OCI-LY3 (cell line): Measurements from ENCODE around the gene CEMIP.

Experiments used
- H2AFZ ChIP-seq: fragments of 200-600, 300-600 bp; shearing (Covaris generic); 2 replicates; pipeline ENCODE4 v1.6.0; 2014; ENCODE audit warnings: antibody characterized with exemption, low read depth, low read length
- H3K27ac ChIP-seq: fragments of 200-600, 300-600 bp; sonication (generic); 2 replicates; pipeline ENCODE4 v1.5.1; 2014; ENCODE audit warnings: mild to moderate bottlenecking, low read length, moderate library complexity, mixed read lengths
- H3K27me3 ChIP-seq: fragments of 200-600, 300-600 bp; sonication (generic); 2 replicates; pipeline ENCODE4 v1.6.1; 2014; ENCODE audit warnings: low read depth, low read length, mixed read lengths
- H3K36me3 ChIP-seq: fragments of 200-600, 300-600 bp; sonication (generic); replicated peaks from 2 replicates; pipeline ENCODE3; 2014; ENCODE audit warnings: low read depth, low read length, mixed read lengths
- H3K4me1 ChIP-seq: fragments of 300-600, 200-600 bp; sonication (generic); 2 replicates; pipeline ENCODE4 v1.6.1; 2014; ENCODE audit warnings: low read length, mixed read lengths
- H3K4me2 ChIP-seq: fragments of 200-600, 300-600 bp; sonication (generic); 2 replicates; pipeline ENCODE4 v1.6.1; 2014; ENCODE audit warnings: low read length, mixed read lengths
- H3K4me3 ChIP-seq: fragments of 300-600, 200-600 bp; sonication (generic); 2 replicates; pipeline ENCODE4 v1.5.1; 2014; ENCODE audit warnings: antibody characterized with exemption, mild to moderate bottlenecking, low read length, moderate library complexity
- H3K79me2 ChIP-seq: fragments of 300-600, 200-600 bp; shearing (Covaris generic); 2 replicates; pipeline ENCODE4 v1.6.1; 2014; ENCODE audit warnings: mild to moderate bottlenecking, low read length, mixed read lengths
- H3K9ac ChIP-seq: fragments of 300-600, 200-600 bp; shearing (Covaris generic); 2 replicates; pipeline ENCODE4 v1.6.0; 2014; ENCODE audit warnings: mild to moderate bottlenecking, low read length, moderate library complexity
- H3K9me3 ChIP-seq: fragments of 200-600, 300-600 bp; shearing (Covaris generic); 2 replicates; pipeline ENCODE4 v1.6.1; 2014; ENCODE audit warnings: low read length, mixed read lengths; ENCODE audit not compliant: insufficient read depth
- H4K20me1 ChIP-seq: fragments of 200-600, 300-600 bp; sonication (generic); 2 replicates; pipeline ENCODE4 v1.6.1; 2016; ENCODE audit warnings: low read length, mixed read lengths; ENCODE audit not compliant: insufficient read depth
- EZH2phosphoT487 ChIP-seq: fragments of 200-600 bp; shearing (Covaris generic); IDR thresholded peaks from 2 replicates; pipeline ENCODE4 v1.6.1; 2018; ENCODE audit warnings: antibody characterized with exemption, mixed run types, low read depth
- TF ChIP-seq, protein P1 (sequence below): fragments of 200-600, 300-600 bp; sonication (generic); IDR thresholded peaks from 2 replicates; pipeline ENCODE4 v1.5.1; 2014; ENCODE audit warnings: antibody characterized with exemption, low read length, low read depth

Gene CEMIP

DNA sequence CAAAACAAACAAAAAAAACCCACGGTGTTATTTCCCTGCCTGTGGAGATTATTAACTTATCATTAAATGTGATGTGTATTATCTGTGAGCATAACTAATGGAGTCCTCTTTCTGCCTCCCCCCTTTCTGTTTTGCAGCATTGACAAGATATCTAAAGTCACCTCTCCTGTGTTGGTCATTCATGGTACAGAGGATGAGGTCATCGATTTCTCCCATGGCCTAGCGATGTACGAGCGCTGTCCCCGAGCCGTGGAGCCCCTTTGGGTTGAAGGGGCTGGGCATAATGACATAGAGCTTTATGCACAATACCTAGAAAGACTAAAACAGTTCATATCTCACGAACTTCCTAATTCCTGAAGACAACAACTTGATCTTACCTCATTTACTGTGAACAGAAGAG lies 25.2 kb upstream of the CEMIP start:
- peaks cover 33% of the 10 kb centered on the region for H3K36me3 ChIP-seq
- no peaks in the 10 kb centered on the region for H3K27me3 ChIP-seq
- no peak overlapping the region for H3K4me2 ChIP-seq
- H3K9ac ChIP-seq: no peak overlapping the region
- H4K20me1 ChIP-seq: no peaks in the 10 kb centered on the region; the same call in 1 of the 2 replicates
- H3K27ac ChIP-seq: no peak overlapping the region
- no peaks in the 10 kb centered on the region for H3K4me1 ChIP-seq
- H3K4me3 ChIP-seq: no peak overlapping the region
- H2AFZ ChIP-seq: no peak overlapping the region
- H3K9me3 ChIP-seq: no peaks in the 10 kb centered on the region
- no peaks in the 10 kb centered on the region for H3K79me2 ChIP-seq
- TF ChIP-seq EZH2phosphoT487: no peak
- TF ChIP-seq, protein P1, sequence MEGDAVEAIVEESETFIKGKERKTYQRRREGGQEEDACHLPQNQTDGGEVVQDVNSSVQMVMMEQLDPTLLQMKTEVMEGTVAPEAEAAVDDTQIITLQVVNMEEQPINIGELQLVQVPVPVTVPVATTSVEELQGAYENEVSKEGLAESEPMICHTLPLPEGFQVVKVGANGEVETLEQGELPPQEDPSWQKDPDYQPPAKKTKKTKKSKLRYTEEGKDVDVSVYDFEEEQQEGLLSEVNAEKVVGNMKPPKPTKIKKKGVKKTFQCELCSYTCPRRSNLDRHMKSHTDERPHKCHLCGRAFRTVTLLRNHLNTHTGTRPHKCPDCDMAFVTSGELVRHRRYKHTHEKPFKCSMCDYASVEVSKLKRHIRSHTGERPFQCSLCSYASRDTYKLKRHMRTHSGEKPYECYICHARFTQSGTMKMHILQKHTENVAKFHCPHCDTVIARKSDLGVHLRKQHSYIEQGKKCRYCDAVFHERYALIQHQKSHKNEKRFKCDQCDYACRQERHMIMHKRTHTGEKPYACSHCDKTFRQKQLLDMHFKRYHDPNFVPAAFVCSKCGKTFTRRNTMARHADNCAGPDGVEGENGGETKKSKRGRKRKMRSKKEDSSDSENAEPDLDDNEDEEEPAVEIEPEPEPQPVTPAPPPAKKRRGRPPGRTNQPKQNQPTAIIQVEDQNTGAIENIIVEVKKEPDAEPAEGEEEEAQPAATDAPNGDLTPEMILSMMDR: no peak

- no peaks in the 10 kb centered on the region for H3K79me2 ChIP-seq
- TF ChIP-seq, protein P1: no peak
- TF ChIP-seq EZH2phosphoT487: no peak
- no peak overlapping the region for H3K9ac ChIP-seq
- peaks cover 21% of the 10 kb centered on the region for H3K36me3 ChIP-seq
- H3K4me1 ChIP-seq: no peaks in the 10 kb centered on the region
- H3K27me3 ChIP-seq: no peaks in the 10 kb centered on the region
- no peaks in the 10 kb centered on the region for H4K20me1 ChIP-seq
- no peak overlapping the region for H3K4me2 ChIP-seq
- H3K4me3 ChIP-seq: no peak overlapping the region
- H3K9me3 ChIP-seq: no peaks in the 10 kb centered on the region
- H3K27ac ChIP-seq: no peak overlapping the region
- no peak overlapping the region for H2AFZ ChIP-seq
These were observed 23.3 kb upstream of the CEMIP start for GRCh38 chr15:80755885-80756284.

DNA sequence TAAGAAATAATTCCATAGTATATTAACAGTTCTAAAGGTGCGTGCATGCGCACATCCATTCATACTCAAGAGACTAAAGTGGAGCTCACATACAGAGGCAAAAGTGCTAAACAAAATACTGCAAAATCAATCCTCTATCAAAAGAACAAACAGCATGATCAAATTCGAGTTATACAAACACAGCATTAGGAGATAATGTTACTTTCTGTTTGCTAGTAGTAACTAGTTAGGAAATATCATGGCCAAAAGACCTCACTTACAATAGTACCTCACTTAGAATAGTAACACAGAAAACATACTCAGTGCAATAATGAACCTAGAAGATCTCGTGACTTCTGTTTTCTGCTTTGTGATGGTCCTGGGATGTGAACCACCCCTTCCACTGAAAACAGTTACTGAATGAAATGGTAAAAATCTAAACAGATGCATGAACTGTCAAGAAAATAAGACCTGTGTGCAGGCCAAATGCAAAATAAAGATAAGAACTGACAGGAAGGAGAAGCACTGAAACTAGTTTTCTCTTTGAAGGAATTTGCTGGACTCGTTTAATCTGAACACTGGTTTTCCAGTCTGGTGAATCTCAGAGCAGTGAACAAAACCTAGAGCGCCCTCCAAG lies 20.9 kb upstream of the CEMIP start:
- no peak for TF ChIP-seq EZH2phosphoT487
- TF ChIP-seq, protein P1: no peak

GRCh38 chr15:80760960-80761359 lies 18.2 kb upstream of the CEMIP start:
- H3K4me1 ChIP-seq: no peaks in the 10 kb centered on the region
- TF ChIP-seq EZH2phosphoT487: no peak
- TF ChIP-seq, protein P1: no peak

More for the DNA sequence above, 20.9 kb upstream of the CEMIP start:
- Histone ChIP-seq H4K20me1 (no peaks in the 10 kb centered on the region), H3K36me3 (peaks cover 18% of the 10 kb centered on the region), H2AFZ (no peak overlapping the region), H3K9ac (no peak overlapping the region), H3K27ac (no peak overlapping the region), H3K79me2 (no peaks in the 10 kb centered on the region), H3K9me3 (no peaks in the 10 kb centered on the region), H3K4me1 (no peaks in the 10 kb centered on the region), H3K27me3 (no peaks in the 10 kb centered on the region), H3K4me3 (no peak overlapping the region), H3K4me2 (no peak overlapping the region)

More at GRCh38 chr15:80760960-80761359, 18.2 kb upstream of the CEMIP start:
- no peak overlapping the region for H3K27ac ChIP-seq
- H3K27me3 ChIP-seq: no peaks in the 10 kb centered on the region
- peaks cover 2% of the 10 kb centered on the region for H3K36me3 ChIP-seq
- no peaks in the 10 kb centered on the region for H3K79me2 ChIP-seq
- no peak overlapping the region for H3K9ac ChIP-seq
- H3K4me3 ChIP-seq: no peak overlapping the region
- H4K20me1 ChIP-seq: no peaks in the 10 kb centered on the region
- no peaks in the 10 kb centered on the region for H3K9me3 ChIP-seq
- H2AFZ ChIP-seq: no peak overlapping the region
- H3K4me2 ChIP-seq: no peak overlapping the region
